Mesenteric fat pad (tissue), 1 donor: ENCODE measurements around the gene SPDYE18. TPM values are rescaled to one million over a fixed set of nuclear protein-coding genes. Genes with fewer than 3 reads are reported as not detected.
"Not testable (repeated sequence)": the region's sequence is repeated elsewhere in the genome, so short reads cannot be mapped to it uniquely, and the experiment has no call there.

Experiments
- DNase-seq: peaks from one replicate; pipeline ENCODE4 v3.0.0-alpha.2; 2020; ENCODE audit warnings: low spot score
- long read RNA-seq: library from polyadenylated mRNA; unstranded; transcript quantifications from one replicate; pipeline ENCODE4 v2.0.0, GENCODE V29; 2020
- total RNA-seq: library from RNA; stranded (reverse); fragmentation: NEBNext Ultra II Directional; extraction: Animal tissue kit (Norgen Biotek cat#: 25700); gene quantifications from one replicate; pipeline ENCODE4 v1.2.1, GENCODE V29; 2021
- donor health status: DM: yes; HTN: yes; CAD: no.

Gene SPDYE18
- total RNA-seq, result 0.42 TPM
- long read RNA-seq, partial matches to known transcripts, result 0 of 33 reads
- long read RNA-seq, other reads (novel, unspliced or antisense), result 33 of 33 reads

- DNase-seq, result not testable (repeated sequence)
Observed at GRCh38 chr7:77062557-77062956, at the start of gene SPDYE18. SPDYE18 (minus strand) TSS chr7:77062558; CDS start chr7:77060512, 2,046 bp downstream.

- not testable (repeated sequence) for DNase-seq
Observed at GRCh38 chr7:77108362-77108761, 46.0 kb upstream of the SPDYE18 start.

GRCh38 chr7:77107659-77108058 is 45.3 kb upstream of the SPDYE18 start:
- not testable (repeated sequence) for DNase-seq

- DNase-seq, result not testable (repeated sequence)
Observed at GRCh38 chr7:77105904-77106303, 43.5 kb upstream of the SPDYE18 start.

GRCh38 chr7:77102671-77103070 is 40.3 kb upstream of the SPDYE18 start:
- DNase-seq, result not testable (repeated sequence)

GRCh38 chr7:77101187-77101586 is 38.8 kb upstream of the SPDYE18 start:
- DNase-seq, result not testable (repeated sequence)

GRCh38 chr7:77100501-77100900 is 38.1 kb upstream of the SPDYE18 start:
- DNase-seq, result not testable (repeated sequence)

- DNase-seq, result not testable (repeated sequence)
Observed at GRCh38 chr7:77092301-77092700, 29.9 kb upstream of the SPDYE18 start.

- not testable (repeated sequence) for DNase-seq
Observed at GRCh38 chr7:77082192-77082591, 19.8 kb upstream of the SPDYE18 start.

GRCh38 chr7:77080236-77080635 is 17.9 kb upstream of the SPDYE18 start:
- not testable (repeated sequence) for DNase-seq

- not testable (repeated sequence) for DNase-seq
Observed at GRCh38 chr7:77079624-77080023, 17.3 kb upstream of the SPDYE18 start.

GRCh38 chr7:77079112-77079511 is 16.8 kb upstream of the SPDYE18 start:
- not testable (repeated sequence) for DNase-seq

GRCh38 chr7:77077060-77077459 is 14.7 kb upstream of the SPDYE18 start:
- DNase-seq, result not testable (repeated sequence)

- DNase-seq, result not testable (repeated sequence)
Observed at GRCh38 chr7:77074786-77075396, 12.5 kb upstream of the SPDYE18 start.

GRCh38 chr7:77071108-77071507 is 8.8 kb upstream of the SPDYE18 start:
- not testable (repeated sequence) for DNase-seq

- DNase-seq, result not testable (repeated sequence)
Observed at GRCh38 chr7:77065869-77066268, 3.5 kb upstream of the SPDYE18 start.

GRCh38 chr7:77063732-77064131 is 1.4 kb upstream of the SPDYE18 start:
- DNase-seq, result not testable (repeated sequence)

- not testable (repeated sequence) for DNase-seq
Observed at GRCh38 chr7:77032261-77032660, 30.1 kb downstream of the SPDYE18 start, which contains the start of gene SPDYE17. SPDYE17 (minus strand) TSS chr7:77032361; CDS start chr7:77030570, 1,791 bp downstream.

- not testable (repeated sequence) for DNase-seq
Observed at GRCh38 chr7:77026349-77026748, 36.0 kb downstream of the SPDYE18 start.

GRCh38 chr7:77010074-77010680 is 52.2 kb downstream of the SPDYE18 start:
- DNase-seq, result not testable (repeated sequence)

- DNase-seq, result peak; percentile 91
Observed at GRCh38 chr7:77008000-77008399, 54.4 kb downstream of the SPDYE18 start.
